HepG2 (cell line): Measurements from ENCODE around the gene CAMKMT. TPM values are rescaled to one million over a fixed set of nuclear protein-coding genes. Genes with fewer than 3 reads are reported as not detected.
A peak's percentile ranks its signal among the peaks of the same experiment; 100 is the strongest.

Source experiments
- ATAC-seq: fragments of 200-7000 bp; cut with Tn5 transposase; 3 replicates; pipeline ENCODE4 v1.9.1; 2020; ENCODE audit warnings: mild to moderate bottlenecking, moderate library complexity
- BruUV-seq: library from RNA; stranded (reverse); fragments of 400-500 nt; replicated peaks from 2 replicates; lab custom pipeline; 2021; lab: Mats Ljungman, UMichigan
- CTCF ChIA-PET: fragments of 300-600 bp; formaldehyde crosslinking; extraction: SDS; loops from one replicate; lab custom pipeline; 2021; ENCODE audit warnings: low total read pairs, inconsistent platforms, low intra/inter-chr PET ratio; lab: Yijun Ruan, JAX
- POLR2A ChIA-PET: fragments of 350-600 bp; sonication (Branson Sonifier 250); formaldehyde crosslinking; loops from one replicate; lab custom pipeline; 2020; ENCODE audit warnings: antibody characterized with exemption, inconsistent platforms; lab: Yijun Ruan, JAX
- DNase-seq: peaks from one replicate; pipeline ENCODE4 v3.0.0-alpha.2; 2015; ENCODE audit warnings: low spot score
- FAIRE-seq: peaks from 3 replicates; lab custom pipeline; 2011; peaks lifted over from hg19 to GRCh38; lab: Jason Lieb, UNC
- H2AFZ ChIP-seq: one replicate; pipeline ENCODE4 v1.6.1; 2011; ENCODE audit warnings: low read length, inconsistent platforms
- H3K27ac ChIP-seq: fragments of 300-600 bp; 3 replicates; pipeline ENCODE4 v1.8.0; 2011; ENCODE audit warnings: mixed run types, mild to moderate bottlenecking, mixed read lengths, low read length, inconsistent platforms; ENCODE audit not compliant: insufficient read depth; ENCODE audit errors: extremely low read length
- H3K27me3 ChIP-seq, 2 experiments: fragments of 200-600 bp in 1 of 2; 2 replicates in 1 of 2; 3 replicates in 1 of 2; pipeline versions ENCODE4 v1.6.0 to v1.8.0; 2011; ENCODE audit warnings: low read length in 2 of 2, mild to moderate bottlenecking in 2 of 2, moderate library complexity in 2 of 2, inconsistent platforms in 1 of 2; ENCODE audit not compliant: insufficient read depth in 2 of 2, control insufficient read depth in 1 of 2
- H3K36me3 ChIP-seq, 2 experiments: fragments of 200-600 bp in 1 of 2; replicated peaks in 1 of 2; 2 replicates in 1 of 2; 3 replicates in 1 of 2; pipeline versions ENCODE4 v1.5.1 to v1.8.0; 2011; ENCODE audit warnings: low read length in 2 of 2, inconsistent platforms in 1 of 2; ENCODE audit not compliant: insufficient read depth in 2 of 2, control insufficient read depth in 1 of 2
- H3K4me1 ChIP-seq: 2 replicates; pipeline ENCODE4 v1.5.1; 2012; ENCODE audit warnings: low read length, inconsistent platforms; ENCODE audit not compliant: insufficient read depth
- H3K4me2 ChIP-seq: 2 replicates; pipeline ENCODE4 v1.6.0; 2011; ENCODE audit warnings: low read depth, low read length, inconsistent platforms
- H3K4me3 ChIP-seq, 3 experiments: fragments of 200-600 bp in 1 of 3; sonication (generic), shearing (Covaris generic) in 1 of 3; replicated peaks in 1 of 3; 2 replicates each; pipeline ENCODE4 v1.5.1; 2011 to 2016; ENCODE audit warnings: low read length in 3 of 3, inconsistent platforms in 2 of 3, low read depth in 2 of 3, mild to moderate bottlenecking in 2 of 3, control low read depth in 1 of 3, mixed read lengths in 1 of 3; ENCODE audit not compliant: insufficient read depth in 1 of 3
- H3K79me2 ChIP-seq: one replicate; pipeline ENCODE4 v1.6.1; 2011; ENCODE audit warnings: low read length, inconsistent platforms; ENCODE audit not compliant: insufficient read depth
- H3K9ac ChIP-seq: 2 replicates; pipeline ENCODE4 v1.6.0; 2011; ENCODE audit warnings: mild to moderate bottlenecking, low read depth, low read length, inconsistent platforms; ENCODE audit not compliant: insufficient read depth
- H3K9me3 ChIP-seq: 2 replicates; pipeline ENCODE4 v1.5.1; 2012; ENCODE audit warnings: mild to moderate bottlenecking, low read length
- H4K20me1 ChIP-seq: 2 replicates; pipeline ENCODE4 v1.6.0; 2011; ENCODE audit warnings: inconsistent platforms, mild to moderate bottlenecking, low read length, moderate library complexity; ENCODE audit not compliant: insufficient read depth
- BRCA1 ChIP-seq: sonication (generic); formaldehyde crosslinking; IDR thresholded peaks from 2 replicates; pipeline ENCODE4 v1.4.0; 2020; ENCODE audit warnings: missing genetic modification reagents
- CEBPG ChIP-seq: IDR thresholded peaks from 2 replicates; pipeline ENCODE4 v1.6.1; 2016
- E2F5 ChIP-seq: sonication (generic); formaldehyde crosslinking; conservative IDR thresholded peaks from 2 replicates; pipeline ENCODE4 v1.4.0; 2020; ENCODE audit warnings: missing genetic modification reagents
- HNF4A ChIP-seq: sonication (generic); formaldehyde crosslinking; IDR thresholded peaks from 2 replicates; pipeline ENCODE4 v1.4.0; 2020; ENCODE audit warnings: missing genetic modification reagents
- HOMEZ ChIP-seq: IDR thresholded peaks from 2 replicates; pipeline ENCODE4 v1.6.1; 2016; ENCODE audit warnings: low read depth
- JARID2 ChIP-seq: sonication (generic); formaldehyde crosslinking; IDR thresholded peaks from 2 replicates; pipeline ENCODE4 v1.8.1; 2023; ENCODE audit warnings: missing genetic modification reagents, inconsistent platforms; ENCODE audit not compliant: insufficient replicate concordance
- MXD3 ChIP-seq: IDR thresholded peaks from 2 replicates; pipeline ENCODE4 v1.6.1; 2016; ENCODE audit warnings: mild to moderate bottlenecking, missing biosample characterization, missing genetic modification reagents
- PTBP1 ChIP-seq: fragments of 200-400 bp; formaldehyde crosslinking; IDR thresholded peaks from 2 replicates; pipeline ENCODE4 v1.6.1; 2018; ENCODE audit warnings: low read length, low read depth; ENCODE audit not compliant: poor library complexity, severe bottlenecking
- TOE1 ChIP-seq: sonication (generic); formaldehyde crosslinking; IDR thresholded peaks from 2 replicates; pipeline ENCODE4 v1.4.0; 2020; ENCODE audit warnings: mild to moderate bottlenecking, missing genetic modification reagents
- XBP1 ChIP-seq: sonication (generic); formaldehyde crosslinking; IDR thresholded peaks from 2 replicates; pipeline ENCODE4 v1.5.0; 2020; ENCODE audit warnings: missing genetic modification reagents
- ZNF205 ChIP-seq: IDR thresholded peaks from 2 replicates; pipeline ENCODE4 v1.6.1; 2018; ENCODE audit warnings: missing biosample characterization, missing genetic modification reagents
- ZNF570 ChIP-seq: sonication (generic); formaldehyde crosslinking; IDR thresholded peaks from 2 replicates; pipeline ENCODE4 v1.4.0; 2020; ENCODE audit warnings: mild to moderate bottlenecking, missing genetic modification reagents, borderline replicate concordance
- ZNF678 ChIP-seq: sonication (generic); formaldehyde crosslinking; IDR thresholded peaks from 2 replicates; pipeline ENCODE4 v1.4.0; 2020; ENCODE audit warnings: mild to moderate bottlenecking, missing genetic modification reagents
- ZNF746 ChIP-seq: sonication (generic); formaldehyde crosslinking; IDR thresholded peaks from 2 replicates; pipeline ENCODE4 v1.8.0; 2022; ENCODE audit warnings: mild to moderate bottlenecking, missing genetic modification reagents
- ZNF800 ChIP-seq: sonication (generic); formaldehyde crosslinking; IDR thresholded peaks from 2 replicates; pipeline ENCODE4 v1.4.0; 2020; ENCODE audit warnings: missing genetic modification reagents
- ZSCAN29 ChIP-seq: sonication (generic); formaldehyde crosslinking; conservative IDR thresholded peaks from 2 replicates; pipeline ENCODE4 v1.4.0; 2020; ENCODE audit warnings: mild to moderate bottlenecking, missing genetic modification reagents
- WGBS: methylation state at CpG from one replicate; pipeline ENCODE4 v1.1.6; 2017; ENCODE audit warnings: low lambda C conversion rate; 5-methylcytosine and 5-hydroxymethylcytosine counted together
- in situ Hi-C: cut with HindIII; loops from 2 replicates; pipeline ENCODE4 v1.10.0; 2017; ENCODE audit warnings: low pct_unique_long_range_greater_than_20kb; ENCODE audit not compliant: extremely low pct_ligation_motif_present
- intact Hi-C: fragments of 100-400 bp; cut with micrococcal nuclease; formaldehyde crosslinking; loops from one replicate; pipeline ENCODE4 v1.10.0; 2022; ENCODE audit not compliant: unreplicated experiment
- polyA plus RNA-seq, 8 experiments: library from polyadenylated mRNA; depleted of rRNA in 3 of 8; stranded (reverse) in 7 of 8; unstranded in 1 of 8; fragments of >200 nt; fragmentation: Illumina TruSeq in 4 of 8; extraction: Trizol in 4 of 8; gene quantifications; 2 replicates each; pipeline versions ENCODE4 v1.2.1 to v1.2.3, GENCODE V29; 2011 to 2016; ENCODE audit warnings: low read depth in 4 of 8, missing spikeins in 1 of 8, mixed read lengths in 1 of 8; ENCODE audit not compliant: insufficient read depth in 1 of 8
- total RNA-seq, 5 experiments: library from RNA; depleted of rRNA; stranded (reverse); fragments of >200 nt; fragmentation: Illumina TruSeq; extraction: Trizol; gene quantifications; 2 replicates each; pipeline ENCODE4 v1.2.3, GENCODE V29; 2016; ENCODE audit warnings: low read depth in 1 of 5

The CAMKMT gene
- total and polyA plus RNA-seq, 2 of the 13 experiments (the other 11 are each of a cell fraction or from before 2014, with no cell fraction given), result 6.9 to 20.8 TPM

GRCh38 chr2:44526352-44526751, 164.6 kb downstream of the CAMKMT start:
- FAIRE-seq (no peak), ATAC-seq (no peak), DNase-seq (no peak)
- Histone ChIP-seq H3K79me2 (no peaks in the 10 kb centered on the region), H3K4me3 (no peak overlapping the region), H3K27ac (no peak overlapping the region), H4K20me1 (no peaks in the 10 kb centered on the region), H3K9ac (no peak overlapping the region), H3K4me2 (no peak overlapping the region), H3K27me3 (no peaks in the 10 kb centered on the region), H3K9me3 (peaks cover 12% of the 10 kb centered on the region), H3K4me1 (peaks cover 12% of the 10 kb centered on the region), H2AFZ (no peak overlapping the region), H3K36me3 (no peaks in the 10 kb centered on the region)
- WGBS, result 74% methylated on average over 4 of the region's 4 CpGs
- in situ Hi-C loops (no loop called here), intact Hi-C loops (no loop called here)
- TF ChIP-seq HNF4A (CRISPR knock-in tag) (peak; percentile 11; the same call in 1 of the 2 replicates), XBP1 (no peak)
- no TSS peak for BruUV-seq
- POLR2A ChIA-PET, result no interaction called here
- CTCF ChIA-PET, result no interaction called here

- H3K4me1 ChIP-seq, result peaks cover 17% of the 10 kb centered on the region
- TF ChIP-seq ZNF746 (no peak), JARID2 (no peak), PTBP1 (no peak), ZNF205 (CRISPR knock-in tag) (no peak), CEBPG (no peak), ZNF570 (no peak), TOE1 (CRISPR knock-in tag) (no peak), ZSCAN29 (no peak), HOMEZ (CRISPR knock-in tag) (no peak), ZNF800 (CRISPR knock-in tag) (no peak), BRCA1 (CRISPR knock-in tag) (no peak), MXD3 (CRISPR knock-in tag) (no peak), ZNF678 (CRISPR knock-in tag) (no peak), E2F5 (CRISPR knock-in tag) (no peak)
Observed at GRCh38 chr2:44528595-44528994, 166.8 kb downstream of the CAMKMT start.

More at GRCh38 chr2:44528595-44528994, 166.8 kb downstream of the CAMKMT start:
- FAIRE-seq (no peak), DNase-seq (no peak), ATAC-seq (no peak)
- 74% methylated on average over 1 of the region's 1 CpG for WGBS
- H3K27me3 ChIP-seq, result no peaks in the 10 kb centered on the region
- no peaks in the 10 kb centered on the region for H3K79me2 ChIP-seq
- ChIA-PET POLR2A (no interaction called here), CTCF (no interaction called here)
- in situ Hi-C loops (no loop called here), intact Hi-C loops (no loop called here)
- no peak overlapping the region for H3K4me3 ChIP-seq
- no peaks in the 10 kb centered on the region for H4K20me1 ChIP-seq
- H3K36me3 ChIP-seq, result no peaks in the 10 kb centered on the region
- no peak overlapping the region for H3K4me2 ChIP-seq
- no peak overlapping the region for H2AFZ ChIP-seq
- no peaks in the 10 kb centered on the region for H3K9me3 ChIP-seq
- no peak overlapping the region for H3K27ac ChIP-seq
- H3K9ac ChIP-seq, result no peak overlapping the region
- no TSS peak for BruUV-seq
